Ureter (tissue), 1 donor: ENCODE measurements around the gene PCDHGB2. TPM values are rescaled to one million over a fixed set of nuclear protein-coding genes. Genes with fewer than 3 reads are reported as not detected.
"Not testable (repeated sequence)": the region's sequence is repeated elsewhere in the genome, so short reads cannot be mapped to it uniquely, and the experiment has no call there.

Experiments
- DNase-seq: peaks from one replicate; pipeline ENCODE4 v3.0.0-alpha.2; 2020; ENCODE audit warnings: low spot score
- total RNA-seq: library from RNA; stranded (reverse); gene quantifications from one replicate; pipeline ENCODE4 v1.2.4, GENCODE V29; 2023
- donor health status: DM: yes; HTN: yes; CAD: no.

Gene PCDHGB2
- total RNA-seq, 1 donor from 2014 or later = 4.3 TPM

DNA sequence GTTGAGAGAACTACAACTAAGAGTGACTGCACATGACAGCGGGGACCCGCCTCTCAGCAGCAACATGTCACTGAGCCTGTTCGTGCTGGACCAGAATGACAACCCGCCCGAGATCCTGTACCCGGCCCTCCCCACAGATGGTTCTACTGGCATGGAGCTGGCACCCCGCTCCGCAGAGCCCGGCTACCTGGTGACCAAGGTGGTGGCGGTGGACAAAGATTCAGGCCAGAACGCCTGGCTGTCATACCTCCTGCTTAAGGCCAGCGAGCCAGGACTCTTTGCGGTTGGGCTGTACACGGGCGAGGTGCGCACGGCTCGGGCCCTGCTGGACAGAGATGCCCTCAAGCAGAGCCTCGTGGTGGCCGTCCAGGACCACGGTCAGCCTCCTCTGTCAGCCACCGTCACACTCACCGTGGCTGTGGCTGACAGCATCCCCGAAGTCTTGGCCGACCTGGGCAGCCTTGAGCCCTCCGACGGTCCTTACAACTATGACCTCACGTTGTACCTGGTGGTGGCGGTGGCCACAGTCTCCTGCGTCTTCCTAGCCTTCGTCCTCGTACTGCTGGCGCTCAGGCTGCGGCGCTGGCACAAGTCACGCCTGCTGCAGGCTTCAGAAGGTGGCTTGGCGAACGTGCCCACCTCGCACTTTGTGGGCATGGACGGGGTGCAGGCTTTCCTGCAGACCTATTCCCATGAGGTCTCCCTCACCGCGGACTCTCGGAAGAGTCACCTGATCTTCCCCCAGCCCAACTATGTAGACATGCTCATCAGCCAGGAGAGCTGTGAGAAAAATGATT is 24.9 kb downstream of the PCDHGB2 start:
- no peak for DNase-seq

DNA sequence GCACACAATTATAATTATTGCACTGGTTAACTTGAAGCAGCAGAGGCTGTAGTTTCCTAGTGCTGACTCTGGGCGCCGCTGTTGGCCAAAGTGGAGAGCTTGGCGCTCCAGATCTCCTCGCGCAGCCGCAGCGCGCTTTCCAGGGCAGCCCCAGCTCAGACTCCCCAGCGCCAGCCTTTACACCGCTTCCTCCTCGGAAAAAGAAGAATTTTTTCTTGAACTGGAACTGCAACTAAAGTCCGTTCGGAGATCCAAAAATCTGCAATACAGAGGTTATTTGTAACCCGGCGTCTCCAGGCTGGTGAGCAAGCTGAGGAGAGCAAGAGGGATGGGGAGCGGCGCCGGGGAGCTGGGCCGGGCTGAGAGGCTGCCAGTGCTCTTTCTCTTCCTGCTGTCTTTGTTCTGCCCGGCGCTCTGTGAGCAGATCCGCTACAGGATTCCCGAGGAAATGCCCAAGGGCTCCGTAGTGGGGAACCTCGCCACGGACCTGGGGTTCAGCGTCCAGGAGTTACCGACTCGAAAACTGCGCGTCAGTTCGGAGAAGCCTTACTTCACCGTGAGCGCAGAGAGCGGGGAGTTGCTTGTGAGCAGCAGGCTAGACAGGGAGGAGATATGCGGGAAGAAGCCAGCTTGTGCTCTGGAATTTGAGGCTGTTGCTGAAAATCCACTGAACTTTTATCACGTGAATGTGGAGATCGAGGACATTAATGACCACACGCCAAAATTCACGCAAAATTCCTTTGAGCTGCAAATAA is 27.9 kb downstream of the PCDHGB2 start, which contains the start of gene PCDHGB4:
TSS of gene PCDHGB4 (plus strand) at position 142 of the 755 bp plus-strand sequence. CDS start at position 329, 187 bp downstream.
- not testable (repeated sequence) for DNase-seq

DNA sequence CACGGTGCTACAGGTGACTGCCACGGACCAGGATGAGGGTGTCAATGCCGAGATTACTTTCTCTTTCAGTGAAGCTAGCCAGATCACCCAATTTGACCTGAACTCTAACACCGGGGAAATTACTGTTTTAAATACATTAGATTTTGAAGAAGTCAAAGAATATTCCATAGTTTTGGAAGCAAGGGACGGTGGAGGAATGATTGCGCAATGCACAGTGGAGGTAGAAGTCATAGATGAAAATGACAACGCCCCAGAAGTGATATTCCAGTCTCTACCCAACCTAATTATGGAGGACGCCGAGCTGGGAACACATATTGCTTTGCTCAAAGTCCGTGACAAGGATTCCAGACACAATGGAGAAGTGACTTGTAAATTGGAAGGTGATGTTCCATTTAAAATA is 28.9 kb downstream of the PCDHGB2 start:
- no peak for DNase-seq

DNA sequence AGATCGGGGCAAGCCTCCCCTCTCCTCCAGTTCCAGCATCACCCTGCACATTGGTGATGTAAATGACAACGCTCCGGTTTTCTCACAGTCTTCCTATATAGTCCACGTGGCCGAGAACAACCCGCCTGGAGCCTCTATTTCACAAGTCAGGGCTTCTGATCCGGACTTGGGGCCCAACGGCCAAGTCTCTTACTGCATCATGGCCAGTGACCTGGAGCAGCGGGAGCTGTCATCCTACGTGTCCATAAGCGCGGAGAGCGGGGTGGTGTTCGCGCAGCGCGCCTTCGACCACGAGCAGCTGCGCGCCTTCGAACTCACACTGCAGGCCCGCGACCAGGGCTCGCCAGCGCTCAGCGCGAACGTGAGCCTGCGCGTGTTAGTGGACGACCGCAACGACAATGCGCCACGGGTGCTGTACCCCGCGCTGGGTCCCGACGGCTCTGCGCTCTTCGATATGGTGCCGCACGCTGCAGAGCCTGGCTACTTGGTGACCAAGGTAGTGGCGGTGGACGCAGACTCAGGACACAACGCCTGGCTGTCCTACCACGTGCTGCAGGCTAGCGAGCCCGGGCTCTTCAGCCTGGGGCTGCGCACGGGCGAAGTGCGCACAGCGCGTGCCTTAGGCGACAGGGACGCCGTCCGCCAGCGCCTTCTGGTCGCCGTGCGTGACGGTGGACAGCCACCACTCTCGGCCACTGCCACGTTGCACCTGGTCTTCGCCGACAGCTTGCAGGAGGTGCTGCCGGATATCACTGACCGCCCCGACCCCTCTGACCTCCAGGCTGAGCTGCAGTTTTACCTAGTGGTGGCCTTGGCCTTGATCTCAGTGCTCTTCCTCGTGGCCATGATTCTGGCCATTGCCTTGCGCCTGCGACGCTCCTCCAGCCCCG is 29.6 kb downstream of the PCDHGB2 start:
- DNase-seq = no peak

DNA sequence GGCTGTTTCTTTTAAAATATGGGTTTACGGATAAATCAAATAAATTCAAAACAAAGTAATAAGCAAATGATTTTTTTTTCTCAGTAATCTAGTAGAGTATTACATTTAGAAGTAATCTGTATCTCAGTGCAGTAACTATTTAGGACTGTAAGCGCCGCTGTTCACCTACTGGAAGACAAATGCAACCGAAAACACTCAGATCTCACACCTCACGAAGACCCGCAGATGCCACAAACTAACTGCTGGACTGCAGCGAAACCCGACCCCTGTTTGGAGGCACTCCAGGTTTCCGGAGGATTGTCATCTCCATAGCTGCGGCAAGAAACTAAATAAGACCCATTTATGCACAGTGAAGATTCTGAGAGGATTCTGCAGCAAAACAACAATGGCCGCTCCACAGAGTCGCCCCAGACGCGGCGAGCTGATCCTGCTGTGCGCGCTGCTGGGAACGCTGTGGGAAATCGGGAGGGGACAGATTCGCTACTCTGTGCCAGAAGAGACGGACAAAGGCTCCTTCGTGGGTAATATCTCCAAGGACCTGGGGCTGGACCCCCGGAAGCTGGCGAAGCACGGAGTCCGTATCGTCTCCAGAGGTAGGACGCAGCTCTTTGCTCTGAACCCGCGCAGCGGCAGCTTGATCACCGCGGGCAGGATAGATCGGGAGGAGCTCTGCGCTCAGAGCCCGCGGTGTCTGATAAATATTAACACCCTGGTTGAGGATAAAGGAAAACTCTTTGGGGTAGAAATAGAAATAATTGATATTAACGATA is 32.8 kb downstream of the PCDHGB2 start, which contains the start of gene PCDHGA8:
TSS of gene PCDHGA8 (plus strand) at position 205 of the 770 bp plus-strand sequence. CDS start at position 386, 181 bp downstream.
- no peak for DNase-seq

DNA sequence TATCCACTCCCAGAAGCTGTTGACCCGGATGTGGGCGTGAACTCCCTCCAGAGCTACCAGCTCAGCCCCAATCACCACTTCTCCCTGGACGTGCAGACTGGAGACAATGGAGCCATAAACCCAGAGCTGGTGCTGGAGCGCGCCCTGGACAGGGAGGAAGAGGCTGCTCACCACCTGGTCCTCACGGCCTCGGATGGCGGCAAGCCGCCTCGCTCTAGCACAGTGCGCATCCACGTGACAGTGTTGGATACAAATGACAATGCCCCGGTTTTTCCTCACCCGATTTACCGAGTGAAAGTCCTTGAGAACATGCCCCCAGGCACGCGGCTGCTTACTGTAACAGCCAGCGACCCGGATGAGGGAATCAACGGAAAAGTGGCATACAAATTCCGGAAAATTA is 33.5 kb downstream of the PCDHGB2 start:
- DNase-seq = no peak

DNA sequence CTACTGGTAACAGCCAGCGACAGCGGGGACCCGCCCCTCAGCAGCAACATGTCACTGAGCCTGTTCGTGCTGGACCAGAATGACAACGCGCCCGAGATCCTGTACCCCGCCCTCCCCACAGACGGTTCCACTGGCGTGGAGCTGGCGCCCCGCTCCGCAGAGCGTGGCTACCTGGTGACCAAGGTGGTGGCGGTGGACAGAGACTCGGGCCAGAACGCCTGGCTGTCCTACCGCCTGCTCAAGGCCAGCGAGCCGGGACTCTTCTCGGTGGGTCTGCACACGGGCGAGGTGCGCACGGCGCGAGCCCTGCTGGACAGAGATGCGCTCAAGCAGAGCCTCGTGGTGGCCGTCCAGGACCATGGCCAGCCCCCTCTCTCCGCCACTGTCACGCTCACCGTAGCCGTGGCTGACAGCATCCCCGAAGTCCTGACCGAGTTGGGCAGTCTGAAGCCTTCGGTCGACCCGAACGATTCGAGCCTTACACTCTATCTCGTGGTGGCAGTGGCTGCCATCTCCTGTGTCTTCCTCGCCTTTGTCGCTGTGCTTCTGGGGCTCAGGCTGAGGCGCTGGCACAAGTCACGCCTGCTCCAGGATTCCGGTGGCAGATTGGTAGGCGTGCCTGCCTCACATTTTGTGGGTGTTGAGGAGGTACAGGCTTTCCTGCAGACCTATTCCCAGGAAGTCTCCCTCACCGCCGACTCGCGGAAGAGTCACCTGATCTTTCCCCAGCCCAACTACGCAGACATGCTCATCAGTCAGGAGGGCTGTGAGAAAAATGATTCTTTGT is 34.8 kb downstream of the PCDHGB2 start:
- DNase-seq = not testable (repeated sequence)

DNA sequence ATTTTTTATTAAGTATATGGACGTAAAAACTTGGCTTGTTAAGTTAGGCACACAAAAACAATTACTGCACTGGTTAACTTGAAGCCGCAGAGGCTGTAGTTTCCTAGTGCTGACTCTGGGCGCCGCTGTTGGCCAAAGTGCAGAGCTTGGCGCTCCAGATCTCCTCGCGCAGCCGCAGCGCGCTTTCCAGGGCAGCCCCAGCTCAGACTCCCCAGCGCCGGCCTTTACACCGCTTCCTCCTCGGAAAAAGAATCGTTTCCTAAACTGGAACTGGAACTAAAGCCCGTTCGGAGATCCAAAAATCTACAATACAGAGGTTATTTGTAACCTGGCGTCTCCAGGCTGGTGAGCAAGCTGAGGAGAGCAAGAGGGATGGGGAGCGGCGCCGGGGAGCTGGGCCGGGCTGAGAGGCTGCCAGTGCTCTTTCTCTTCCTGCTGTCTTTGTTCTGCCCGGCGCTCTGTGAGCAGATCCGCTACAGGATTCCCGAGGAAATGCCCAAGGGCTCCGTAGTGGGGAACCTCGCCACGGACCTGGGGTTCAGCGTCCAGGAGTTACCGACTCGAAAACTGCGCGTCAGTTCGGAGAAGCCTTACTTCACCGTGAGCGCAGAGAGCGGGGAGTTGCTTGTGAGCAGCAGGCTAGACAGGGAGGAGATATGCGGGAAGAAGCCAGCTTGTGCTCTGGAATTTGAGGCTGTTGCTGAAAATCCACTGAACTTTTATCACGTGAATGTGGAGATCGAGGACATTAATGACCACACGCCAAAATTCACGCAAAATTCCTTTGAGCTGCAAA is 38.2 kb downstream of the PCDHGB2 start, which contains the start of gene PCDHGB5:
TSS of gene PCDHGB5 (plus strand) at position 192 of the 796 bp plus-strand sequence. CDS start at position 373, 181 bp downstream.
- DNase-seq = not testable (repeated sequence)

DNA sequence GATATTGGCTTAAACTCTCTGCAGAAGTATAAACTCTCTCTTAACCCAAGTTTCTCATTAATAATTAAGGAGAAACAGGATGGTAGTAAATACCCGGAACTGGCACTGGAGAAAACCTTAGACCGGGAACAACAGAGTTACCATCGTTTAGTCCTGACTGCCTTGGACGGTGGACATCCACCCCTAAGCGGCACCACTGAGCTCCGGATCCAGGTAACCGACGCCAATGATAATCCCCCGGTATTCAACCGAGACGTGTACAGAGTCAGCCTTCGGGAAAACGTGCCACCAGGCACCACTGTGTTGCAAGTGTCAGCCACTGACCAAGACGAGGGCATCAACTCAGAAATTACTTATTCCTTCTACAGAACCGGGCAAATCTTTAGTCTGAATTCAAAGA is 38.8 kb downstream of the PCDHGB2 start:
- DNase-seq = no peak

DNA sequence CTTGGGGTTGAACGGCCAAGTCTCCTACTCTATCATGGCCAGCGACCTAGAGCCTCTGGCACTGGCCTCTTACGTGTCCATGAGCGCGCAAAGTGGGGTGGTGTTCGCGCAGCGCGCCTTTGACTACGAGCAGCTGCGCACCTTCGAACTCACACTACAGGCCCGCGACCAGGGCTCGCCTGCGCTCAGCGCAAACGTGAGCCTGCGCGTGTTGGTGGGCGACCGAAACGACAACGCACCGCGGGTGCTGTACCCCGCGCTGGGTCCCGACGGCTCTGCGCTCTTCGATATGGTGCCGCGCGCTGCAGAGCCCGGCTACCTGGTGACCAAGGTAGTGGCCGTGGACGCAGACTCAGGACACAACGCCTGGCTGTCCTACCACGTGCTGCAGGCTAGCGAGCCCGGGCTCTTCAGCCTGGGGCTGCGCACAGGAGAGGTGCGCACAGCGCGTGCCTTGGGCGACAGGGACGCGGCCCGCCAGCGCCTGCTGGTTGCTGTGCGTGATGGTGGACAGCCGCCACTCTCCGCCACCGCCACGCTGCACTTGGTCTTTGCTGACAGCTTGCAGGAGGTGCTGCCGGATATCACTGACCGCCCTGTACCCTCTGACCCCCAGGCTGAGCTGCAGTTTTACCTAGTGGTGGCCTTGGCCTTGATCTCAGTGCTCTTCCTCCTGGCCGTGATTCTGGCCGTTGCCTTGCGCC is 39.9 kb downstream of the PCDHGB2 start:
- DNase-seq = no peak

DNA sequence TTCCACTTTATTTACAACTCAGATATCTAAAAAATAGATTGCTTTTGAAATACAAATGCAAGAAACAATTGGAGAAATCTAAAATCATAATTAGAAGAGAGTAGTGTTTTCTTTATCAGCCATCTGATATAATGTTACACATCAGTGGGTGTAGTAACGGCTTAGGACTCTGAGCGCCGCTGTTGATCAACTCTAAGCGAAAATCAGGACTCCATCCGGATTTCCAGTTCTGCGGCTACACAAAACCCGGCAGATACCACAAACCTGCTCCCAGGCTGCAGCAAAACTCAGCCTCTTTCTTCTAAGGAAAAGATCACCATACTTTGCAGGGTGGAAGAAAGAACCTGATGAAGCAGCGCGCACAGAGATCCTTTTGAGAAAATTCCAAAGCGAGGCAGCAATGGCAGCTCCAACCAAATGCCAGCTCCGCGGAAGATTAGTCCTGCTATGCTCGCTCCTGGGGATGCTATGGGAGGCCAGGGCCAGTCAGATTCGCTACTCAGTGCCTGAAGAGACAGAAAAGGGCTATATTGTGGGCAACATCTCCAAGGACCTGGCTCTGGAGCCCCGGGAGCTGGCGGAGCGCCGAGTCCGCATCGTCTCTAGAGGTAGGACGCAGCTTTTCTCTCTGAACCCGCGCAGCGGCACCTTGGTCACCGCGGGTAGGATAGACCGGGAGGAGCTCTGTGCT is 42.9 kb downstream of the PCDHGB2 start, which contains the start of gene PCDHGA9:
TSS of gene PCDHGA9 (plus strand) at position 226 of the 691 bp plus-strand sequence. CDS start at position 401, 175 bp downstream.
- no peak for DNase-seq

DNA sequence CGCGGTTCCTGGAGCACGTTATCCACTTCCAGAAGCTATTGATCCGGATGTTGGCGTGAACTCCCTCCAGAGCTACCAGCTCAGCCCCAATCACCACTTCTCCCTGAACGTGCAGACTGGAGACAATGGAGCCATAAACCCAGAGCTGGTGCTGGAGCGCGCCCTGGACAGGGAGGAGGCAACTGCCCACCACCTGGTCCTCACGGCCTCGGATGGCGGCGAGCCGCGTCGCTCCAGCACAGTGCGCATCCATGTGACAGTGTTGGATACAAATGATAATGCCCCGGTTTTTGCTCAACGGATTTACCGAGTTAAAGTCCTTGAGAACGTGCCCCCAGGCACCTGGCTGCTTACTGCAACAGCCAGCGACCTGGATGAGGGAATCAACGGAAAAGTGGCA is 43.6 kb downstream of the PCDHGB2 start:
- no peak for DNase-seq

DNA sequence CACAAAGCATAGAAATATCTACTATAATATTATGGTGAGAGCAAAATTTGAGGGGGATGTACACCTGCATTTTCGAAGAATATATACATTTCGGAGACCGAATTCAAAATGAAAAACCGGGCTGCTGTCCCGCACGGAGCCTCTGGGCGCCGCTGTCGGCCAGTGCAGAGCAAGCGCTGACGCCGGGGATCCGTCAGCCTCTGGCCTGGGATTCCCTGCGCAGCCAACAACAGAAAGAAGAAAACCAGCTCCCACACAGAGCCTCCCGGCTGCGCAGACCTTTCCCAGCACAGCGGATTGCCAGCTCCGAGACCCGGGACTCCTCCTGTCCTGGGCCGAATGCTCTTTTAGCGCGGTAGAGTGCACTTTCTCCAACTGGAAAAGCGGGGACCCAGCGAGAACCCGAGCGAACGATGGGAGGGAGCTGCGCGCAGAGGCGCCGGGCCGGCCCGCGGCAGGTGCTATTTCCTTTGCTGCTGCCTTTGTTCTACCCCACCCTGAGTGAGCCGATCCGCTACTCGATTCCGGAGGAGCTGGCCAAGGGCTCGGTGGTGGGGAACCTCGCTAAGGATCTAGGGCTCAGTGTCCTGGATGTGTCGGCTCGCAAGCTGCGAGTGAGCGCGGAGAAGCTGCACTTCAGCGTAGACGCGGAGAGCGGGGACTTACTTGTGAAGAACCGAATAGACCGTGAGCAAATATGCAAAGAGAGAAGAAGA is 48.2 kb downstream of the PCDHGB2 start, which contains the start of gene PCDHGB6:
TSS of gene PCDHGB6 (plus strand) at position 232 of the 716 bp plus-strand sequence. CDS start at position 414, 182 bp downstream.
- DNase-seq = not testable (repeated sequence)

DNA sequence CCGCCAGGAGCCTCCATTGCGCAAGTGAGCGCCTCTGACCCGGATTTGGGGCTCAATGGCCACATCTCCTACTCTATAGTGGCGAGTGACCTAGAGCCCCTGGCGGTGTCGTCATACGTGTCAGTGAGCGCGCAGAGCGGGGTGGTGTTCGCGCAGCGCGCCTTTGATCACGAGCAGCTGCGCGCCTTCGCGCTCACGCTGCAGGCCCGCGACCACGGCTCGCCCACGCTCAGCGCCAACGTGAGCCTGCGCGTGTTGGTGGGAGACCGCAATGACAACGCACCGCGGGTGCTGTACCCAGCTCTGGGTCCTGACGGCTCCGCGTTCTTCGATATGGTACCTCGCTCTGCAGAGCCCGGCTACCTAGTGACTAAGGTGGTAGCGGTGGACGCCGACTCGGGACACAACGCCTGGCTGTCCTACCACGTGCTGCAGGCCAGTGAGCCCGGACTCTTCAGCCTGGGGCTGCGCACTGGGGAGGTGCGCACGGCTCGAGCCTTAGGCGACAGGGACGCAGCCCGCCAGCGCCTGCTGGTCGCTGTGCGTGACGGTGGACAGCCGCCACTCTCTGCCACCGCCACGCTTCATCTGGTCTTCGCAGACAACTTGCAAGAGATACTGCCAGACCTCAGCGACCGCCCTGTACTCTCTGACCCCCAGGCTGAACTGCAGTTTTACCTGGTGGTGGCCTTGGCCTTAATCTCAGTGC is 50.0 kb downstream of the PCDHGB2 start:
- DNase-seq = no peak

DNA sequence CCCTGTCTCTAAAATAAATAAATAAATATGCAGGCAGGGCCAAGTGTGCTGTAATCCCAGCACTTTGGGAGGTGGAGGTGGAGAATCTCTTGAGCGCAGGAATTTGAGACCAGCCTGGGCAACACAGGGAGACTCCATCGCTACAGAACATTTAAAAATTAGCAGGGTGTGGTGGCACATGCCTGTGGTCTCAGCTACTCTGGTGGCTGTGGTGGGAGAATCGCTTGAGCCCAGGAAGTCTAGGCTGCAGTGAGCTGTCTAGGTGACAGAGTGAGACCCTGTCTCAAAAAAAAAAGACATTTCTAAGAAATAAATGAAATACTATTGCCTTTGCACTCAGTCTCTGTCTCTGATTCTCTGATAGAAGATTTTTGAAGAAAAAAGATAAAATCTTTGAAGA is 51.8 kb downstream of the PCDHGB2 start:
- DNase-seq = no peak
